ENCODE results near the gene ABCG2.

ABCG2 gene

GRCh38 chr4:88104902-88105610 lies 53.4 kb downstream of the ABCG2 start:
- Histone ChIP-seq H3K27me3 (ENCODE audit: control insufficient read depth, insufficient read depth, low read length, poor library complexity, severe bottlenecking) (no peaks in the 10 kb centered on the region), H3K4me3 (ENCODE audit: insufficient read depth, low read depth, low read length) (no peak overlapping the region), H3K9me3 (ENCODE audit: control insufficient read depth, low read length) (no peaks in the 10 kb centered on the region), H3K4me1 (ENCODE audit: control insufficient read depth, insufficient read depth, low read length) (no peaks in the 10 kb centered on the region), H3K36me3 (ENCODE audit: control insufficient read depth, insufficient read depth, low read length) (no peaks in the 10 kb centered on the region), H3K27ac (ENCODE audit: insufficient read depth, low read depth, low read length, poor library complexity, severe bottlenecking) (no peak overlapping the region)
- WGBS, 2 experiments, result 85 to 90% methylated on average over 4 of the region's 4 CpGs

- WGBS, 2 experiments, result 94 to 95% methylated on average over 7 of the region's 7 CpGs
- no peaks in the 10 kb centered on the region for H3K9me3 ChIP-seq (ENCODE audit: control insufficient read depth, low read length)
- H3K36me3 ChIP-seq (ENCODE audit: control insufficient read depth, insufficient read depth, low read length), result no peaks in the 10 kb centered on the region
- H3K4me1 ChIP-seq (ENCODE audit: control insufficient read depth, insufficient read depth, low read length), result no peaks in the 10 kb centered on the region
- no peak overlapping the region for H3K27ac ChIP-seq (ENCODE audit: insufficient read depth, low read depth, low read length, poor library complexity, severe bottlenecking)
- no peak overlapping the region for H3K4me3 ChIP-seq (ENCODE audit: insufficient read depth, low read depth, low read length)
- no peaks in the 10 kb centered on the region for H3K27me3 ChIP-seq (ENCODE audit: control insufficient read depth, insufficient read depth, low read length, poor library complexity, severe bottlenecking)
Observed at GRCh38 chr4:88102026-88102425, 56.4 kb downstream of the ABCG2 start.

GRCh38 chr4:88101165-88101564 lies 57.3 kb downstream of the ABCG2 start:
- no peak overlapping the region for H3K4me3 ChIP-seq (ENCODE audit: insufficient read depth, low read depth, low read length)

GRCh38 chr4:88098993-88099752 lies 59.3 kb downstream of the ABCG2 start:
- Histone ChIP-seq H3K9me3 (ENCODE audit: control insufficient read depth, low read length) (no peaks in the 10 kb centered on the region), H3K27me3 (ENCODE audit: control insufficient read depth, insufficient read depth, low read length, poor library complexity, severe bottlenecking) (no peaks in the 10 kb centered on the region), H3K36me3 (ENCODE audit: control insufficient read depth, insufficient read depth, low read length) (no peaks in the 10 kb centered on the region), H3K4me3 (ENCODE audit: insufficient read depth, low read depth, low read length) (no peak overlapping the region), H3K27ac (ENCODE audit: insufficient read depth, low read depth, low read length, poor library complexity, severe bottlenecking) (no peak overlapping the region), H3K4me1 (ENCODE audit: control insufficient read depth, insufficient read depth, low read length) (no peaks in the 10 kb centered on the region)
- 91 to 93% methylated on average over 4 of the region's 4 CpGs for WGBS, 2 experiments

More at GRCh38 chr4:88101165-88101564, 57.3 kb downstream of the ABCG2 start:
- H3K4me1 ChIP-seq (ENCODE audit: control insufficient read depth, insufficient read depth, low read length), result no peaks in the 10 kb centered on the region
- no peaks in the 10 kb centered on the region for H3K36me3 ChIP-seq (ENCODE audit: control insufficient read depth, insufficient read depth, low read length)
- 92 to 95% methylated on average over 5 to 6 of the region's 6 CpGs for whole genome bisulfite sequencing, 2 experiments
- no peak overlapping the region for H3K27ac ChIP-seq (ENCODE audit: insufficient read depth, low read depth, low read length, poor library complexity, severe bottlenecking)
- H3K27me3 ChIP-seq (ENCODE audit: control insufficient read depth, insufficient read depth, low read length, poor library complexity, severe bottlenecking), result no peaks in the 10 kb centered on the region
- no peaks in the 10 kb centered on the region for H3K9me3 ChIP-seq (ENCODE audit: control insufficient read depth, low read length)

- no peak overlapping the region for H3K27ac ChIP-seq (ENCODE audit: insufficient read depth, low read depth, low read length, poor library complexity, severe bottlenecking)
- no peaks in the 10 kb centered on the region for H3K27me3 ChIP-seq (ENCODE audit: control insufficient read depth, insufficient read depth, low read length, poor library complexity, severe bottlenecking)
- no peaks in the 10 kb centered on the region for H3K4me1 ChIP-seq (ENCODE audit: control insufficient read depth, insufficient read depth, low read length)
- no peaks in the 10 kb centered on the region for H3K9me3 ChIP-seq (ENCODE audit: control insufficient read depth, low read length)
- H3K4me3 ChIP-seq (ENCODE audit: insufficient read depth, low read depth, low read length), result no peak overlapping the region
- WGBS, 2 experiments, result 88% methylated on average over 1 of the region's 3 CpGs; no CpG with 5 or more reads in 1 of the 2 experiments
- H3K36me3 ChIP-seq (ENCODE audit: control insufficient read depth, insufficient read depth, low read length), result no peaks in the 10 kb centered on the region
Observed at GRCh38 chr4:88097781-88098180, 60.7 kb downstream of the ABCG2 start.

GRCh38 chr4:88097301-88097700 lies 61.1 kb downstream of the ABCG2 start:
- Histone ChIP-seq H3K36me3 (ENCODE audit: control insufficient read depth, insufficient read depth, low read length) (no peaks in the 10 kb centered on the region), H3K4me3 (ENCODE audit: insufficient read depth, low read depth, low read length) (no peak overlapping the region), H3K27ac (ENCODE audit: insufficient read depth, low read depth, low read length, poor library complexity, severe bottlenecking) (no peak overlapping the region), H3K9me3 (ENCODE audit: control insufficient read depth, low read length) (no peaks in the 10 kb centered on the region), H3K27me3 (ENCODE audit: control insufficient read depth, insufficient read depth, low read length, poor library complexity, severe bottlenecking) (no peaks in the 10 kb centered on the region), H3K4me1 (ENCODE audit: control insufficient read depth, insufficient read depth, low read length) (no peaks in the 10 kb centered on the region)
- WGBS, 2 experiments, result 86 to 92% methylated on average over 1 to 2 of the region's 2 CpGs

GRCh38 chr4:88093874-88094273 lies 64.6 kb downstream of the ABCG2 start:
- WGBS, 2 experiments, result 95 to 96% methylated on average over 5 of the region's 5 CpGs
- H3K36me3 ChIP-seq (ENCODE audit: control insufficient read depth, insufficient read depth, low read length), result no peaks in the 10 kb centered on the region
- no peaks in the 10 kb centered on the region for H3K4me1 ChIP-seq (ENCODE audit: control insufficient read depth, insufficient read depth, low read length)
- no peak overlapping the region for H3K27ac ChIP-seq (ENCODE audit: insufficient read depth, low read depth, low read length, poor library complexity, severe bottlenecking)
- no peaks in the 10 kb centered on the region for H3K9me3 ChIP-seq (ENCODE audit: control insufficient read depth, low read length)
- H3K4me3 ChIP-seq (ENCODE audit: insufficient read depth, low read depth, low read length), result no peak overlapping the region
- no peaks in the 10 kb centered on the region for H3K27me3 ChIP-seq (ENCODE audit: control insufficient read depth, insufficient read depth, low read length, poor library complexity, severe bottlenecking)

GRCh38 chr4:88091378-88091777 lies 67.1 kb downstream of the ABCG2 start:
- Histone ChIP-seq H3K27ac (ENCODE audit: insufficient read depth, low read depth, low read length, poor library complexity, severe bottlenecking) (no peak overlapping the region), H3K4me1 (ENCODE audit: control insufficient read depth, insufficient read depth, low read length) (no peaks in the 10 kb centered on the region), H3K9me3 (ENCODE audit: control insufficient read depth, low read length) (no peaks in the 10 kb centered on the region), H3K4me3 (ENCODE audit: insufficient read depth, low read depth, low read length) (no peak overlapping the region), H3K36me3 (ENCODE audit: control insufficient read depth, insufficient read depth, low read length) (no peaks in the 10 kb centered on the region), H3K27me3 (ENCODE audit: control insufficient read depth, insufficient read depth, low read length, poor library complexity, severe bottlenecking) (no peaks in the 10 kb centered on the region)
- WGBS, 2 experiments, result 92 to 100% methylated on average over 2 to 3 of the region's 3 CpGs

- no peaks in the 10 kb centered on the region for H3K27me3 ChIP-seq (ENCODE audit: control insufficient read depth, insufficient read depth, low read length, poor library complexity, severe bottlenecking)
- no peak overlapping the region for H3K4me3 ChIP-seq (ENCODE audit: insufficient read depth, low read depth, low read length)
- H3K27ac ChIP-seq (ENCODE audit: insufficient read depth, low read depth, low read length, poor library complexity, severe bottlenecking), result no peak overlapping the region
- no peaks in the 10 kb centered on the region for H3K4me1 ChIP-seq (ENCODE audit: control insufficient read depth, insufficient read depth, low read length)
- H3K9me3 ChIP-seq (ENCODE audit: control insufficient read depth, low read length), result no peaks in the 10 kb centered on the region
- no peaks in the 10 kb centered on the region for H3K36me3 ChIP-seq (ENCODE audit: control insufficient read depth, insufficient read depth, low read length)
Observed at GRCh38 chr4:88090898-88091297, 67.5 kb downstream of the ABCG2 start.

- H3K4me1 ChIP-seq (ENCODE audit: control insufficient read depth, insufficient read depth, low read length), result no peaks in the 10 kb centered on the region
- no peaks in the 10 kb centered on the region for H3K9me3 ChIP-seq (ENCODE audit: control insufficient read depth, low read length)
- 93 to 100% methylated on average over 1 of the region's 1 CpG for WGBS, 2 experiments
- H3K4me3 ChIP-seq (ENCODE audit: insufficient read depth, low read depth, low read length), result no peak overlapping the region
- no peaks in the 10 kb centered on the region for H3K27me3 ChIP-seq (ENCODE audit: control insufficient read depth, insufficient read depth, low read length, poor library complexity, severe bottlenecking)
- no peaks in the 10 kb centered on the region for H3K36me3 ChIP-seq (ENCODE audit: control insufficient read depth, insufficient read depth, low read length)
- no peak overlapping the region for H3K27ac ChIP-seq (ENCODE audit: insufficient read depth, low read depth, low read length, poor library complexity, severe bottlenecking)
Observed at GRCh38 chr4:88087004-88087403, 71.4 kb downstream of the ABCG2 start.
